Neuronal stem cell (in vitro differentiated cells): ENCODE results near the gene SCG2.

Experiments used
- DNase-seq: peaks from one replicate; pipeline ENCODE4 v3.0.0-alpha.2; 2013; ENCODE audit warnings: low spot score
- H2AFZ ChIP-seq: one replicate; pipeline ENCODE4 v1.6.1; 2013; ENCODE audit warnings: mild to moderate bottlenecking, low read length, inconsistent platforms
- H2AK5ac ChIP-seq: 2 replicates; pipeline ENCODE4 v1.6.1; 2013; ENCODE audit warnings: low read depth, mild to moderate bottlenecking, inconsistent platforms, low read length, moderate library complexity, mixed read lengths
- H2BK120ac ChIP-seq: 2 replicates; pipeline ENCODE4 v1.6.1; 2013; ENCODE audit warnings: low read depth, mild to moderate bottlenecking, inconsistent platforms, low read length, moderate library complexity, mixed read lengths
- H2BK12ac ChIP-seq: one replicate; pipeline ENCODE4 v1.6.1; 2013; ENCODE audit warnings: low read length, inconsistent platforms
- H2BK15ac ChIP-seq: 2 replicates; pipeline ENCODE4 v1.6.1; 2013; ENCODE audit warnings: mild to moderate bottlenecking, low read length, inconsistent platforms, mixed read lengths
- H2BK5ac ChIP-seq: one replicate; pipeline ENCODE4 v1.6.1; 2013; ENCODE audit warnings: inconsistent platforms, mild to moderate bottlenecking, low read length, moderate library complexity
- H3K14ac ChIP-seq: one replicate; pipeline ENCODE4 v1.6.1; 2013; ENCODE audit warnings: low read length, inconsistent platforms
- H3K18ac ChIP-seq: 2 replicates; pipeline ENCODE4 v1.6.1; 2013; ENCODE audit warnings: low read length, inconsistent platforms
- H3K23ac ChIP-seq: 2 replicates; pipeline ENCODE4 v1.6.1; 2013; ENCODE audit warnings: low read depth, mild to moderate bottlenecking, mixed read lengths, low read length, inconsistent platforms; ENCODE audit not compliant: poor library complexity
- H3K27ac ChIP-seq: replicated peaks from 3 replicates; pipeline ENCODE4 v1.5.1; 2013; ENCODE audit warnings: low read length, inconsistent platforms
- H3K27me3 ChIP-seq, 3 experiments: 2 replicates each; pipeline ENCODE4 v1.6.1; 2013; ENCODE audit warnings: low read length in 3 of 3, mild to moderate bottlenecking in 2 of 3, inconsistent platforms in 1 of 3, low read depth in 1 of 3, mixed read lengths in 1 of 3, moderate library complexity in 1 of 3; ENCODE audit not compliant: control insufficient read depth in 3 of 3, insufficient read depth in 3 of 3
- H3K36me3 ChIP-seq, 2 donors: replicated peaks in 1 of 2; 2 replicates each; pipeline ENCODE4 v1.6.1; 2013; ENCODE audit warnings: low read length in 2 of 2; ENCODE audit not compliant: control insufficient read depth in 2 of 2, insufficient read depth in 2 of 2
- H3K4ac ChIP-seq: 2 replicates; pipeline ENCODE4 v1.6.1; 2013; ENCODE audit warnings: inconsistent platforms, mild to moderate bottlenecking, low read length, moderate library complexity
- H3K4me1 ChIP-seq, 2 donors: 1 replicate in 1 of 2; 2 replicates in 1 of 2; pipeline ENCODE4 v1.6.1; 2013; ENCODE audit warnings: low read length in 2 of 2, low read depth in 1 of 2; ENCODE audit not compliant: control insufficient read depth in 2 of 2, insufficient read depth in 1 of 2
- H3K4me2 ChIP-seq: one replicate; pipeline ENCODE4 v1.6.1; 2013; ENCODE audit warnings: mild to moderate bottlenecking, low read length, inconsistent platforms; ENCODE audit not compliant: insufficient read depth, poor library complexity, severe bottlenecking
- H3K4me3 ChIP-seq, 2 donors: 2 replicates each; pipeline ENCODE4 v1.5.1; 2013; ENCODE audit warnings: low read length in 2 of 2, mild to moderate bottlenecking in 2 of 2, inconsistent platforms in 1 of 2, moderate library complexity in 1 of 2
- H3K79me1 ChIP-seq: one replicate; pipeline ENCODE4 v1.6.1; 2013; ENCODE audit warnings: low read depth, mild to moderate bottlenecking, inconsistent platforms, low read length, moderate library complexity
- H3K9ac ChIP-seq: one replicate; pipeline ENCODE4 v1.6.1; 2013; ENCODE audit warnings: mild to moderate bottlenecking, low read depth, low read length, inconsistent platforms; ENCODE audit not compliant: poor library complexity
- H3K9me3 ChIP-seq, 2 donors: replicated peaks in 1 of 2; 2 replicates each; pipeline versions ENCODE3 to v1.6.1; 2013; ENCODE audit warnings: low read length in 2 of 2, mild to moderate bottlenecking in 2 of 2, inconsistent platforms in 1 of 2, low read depth in 1 of 2, mixed read lengths in 1 of 2, moderate library complexity in 1 of 2; ENCODE audit not compliant: control insufficient read depth in 2 of 2, insufficient read depth in 1 of 2
- H4K8ac ChIP-seq: one replicate; pipeline ENCODE4 v1.6.1; 2013; ENCODE audit warnings: low read depth, mild to moderate bottlenecking, inconsistent platforms, low read length, moderate library complexity
- H4K91ac ChIP-seq: one replicate; pipeline ENCODE4 v1.6.1; 2013; ENCODE audit warnings: low read length, low read depth, mild to moderate bottlenecking, inconsistent platforms; ENCODE audit not compliant: poor library complexity
- WGBS, 2 donors: extraction: QIAGEN DNeasy Blood & Tissue Kit; methylation state at CpG; one replicate each; pipeline ENCODE4 v1.1.7; 2013; ENCODE audit warnings: missing lambda C conversion rate in 2 of 2, mixed read lengths in 1 of 2; ENCODE audit not compliant: insufficient read length in 2 of 2, insufficient replicate concordance in 1 of 2; ENCODE audit errors: extremely low coverage in 2 of 2; 5-methylcytosine and 5-hydroxymethylcytosine counted together

Gene SCG2

GRCh38 chr2:223586261-223586660 lies 15.9 kb downstream of the SCG2 start:
- Histone ChIP-seq H2BK5ac (no peak overlapping the region), H3K14ac (no peak overlapping the region), H2BK15ac (no peak overlapping the region), H4K91ac (no peak overlapping the region), H3K4me3 (no peak overlapping the region), H3K27ac (no peak overlapping the region), H2BK120ac (no peak overlapping the region), H3K36me3 (no peaks in the 10 kb centered on the region), H2BK12ac (no peak overlapping the region), H3K27me3 (no peaks in the 10 kb centered on the region), H2AFZ (no peak overlapping the region), H3K9ac (no peak overlapping the region), H3K23ac (no peak overlapping the region), H3K4ac (no peak overlapping the region), H2AK5ac (no peak overlapping the region), H3K18ac (no peak overlapping the region), H3K79me1 (peaks cover 2% of the 10 kb centered on the region), H3K4me2 (no peak overlapping the region), H3K4me1 (peaks cover 6 to 40% of the 10 kb centered on the region in 2 donors), H4K8ac (no peak overlapping the region), H3K9me3 (no peaks in the 10 kb centered on the region)
- WGBS, 2 donors = no CpG with 5 or more reads among the region's 2 CpGs
- DNase-seq = no peak

- H3K9me3 ChIP-seq = no peaks in the 10 kb centered on the region
- WGBS, 2 donors = no CpG with 5 or more reads among the region's 4 CpGs
- no peak overlapping the region for H3K14ac ChIP-seq
- H2BK15ac ChIP-seq = no peak overlapping the region
- no peak overlapping the region for H3K4ac ChIP-seq
- no peak overlapping the region for H3K23ac ChIP-seq
- peaks cover 2% of the 10 kb centered on the region for H3K79me1 ChIP-seq
- no peak overlapping the region for H3K4me3 ChIP-seq
- no peak overlapping the region for H4K91ac ChIP-seq
- no peak overlapping the region for H2AFZ ChIP-seq
- no peak overlapping the region for H3K27ac ChIP-seq
- no peak overlapping the region for H3K4me2 ChIP-seq
- no peak overlapping the region for H4K8ac ChIP-seq
- H2BK12ac ChIP-seq = no peak overlapping the region
- H3K27me3 ChIP-seq = no peaks in the 10 kb centered on the region
- no peak overlapping the region for H2AK5ac ChIP-seq
- no peak for DNase-seq
- no peak overlapping the region for H2BK120ac ChIP-seq
- H2BK5ac ChIP-seq = no peak overlapping the region
- H3K36me3 ChIP-seq = no peaks in the 10 kb centered on the region
- peaks cover 8 to 45% of the 10 kb centered on the region in 2 donors for H3K4me1 ChIP-seq
- H3K9ac ChIP-seq = no peak overlapping the region
- no peak overlapping the region for H3K18ac ChIP-seq
Measured at GRCh38 chr2:223585666-223586065, 16.5 kb downstream of the SCG2 start.

GRCh38 chr2:223582001-223582400 lies 20.2 kb downstream of the SCG2 start:
- Histone ChIP-seq H3K4me3 (no peak overlapping the region), H3K4ac (peak overlapping the region; percentile 70)
- WGBS, 2 donors = no CpG with 5 or more reads among the region's 5 CpGs

GRCh38 chr2:223580951-223581350 lies 21.2 kb downstream of the SCG2 start:
- no CpG with 5 or more reads among the region's 6 CpGs for WGBS, 2 donors
- Histone ChIP-seq H2AK5ac (no peak overlapping the region), H3K4me2 (no peak overlapping the region), H3K18ac (no peak overlapping the region), H2AFZ (peak overlapping the region; percentile 65), H3K14ac (no peak overlapping the region), H3K23ac (no peak overlapping the region), H2BK12ac (no peak overlapping the region), H2BK15ac (no peak overlapping the region), H4K8ac (no peak overlapping the region), H3K4ac (no peak overlapping the region), H3K9me3 (no peaks in the 10 kb centered on the region), H3K27ac (no peak overlapping the region), H3K27me3 (no peaks in the 10 kb centered on the region), H3K4me1 (peaks cover 10 to 41% of the 10 kb centered on the region in 2 donors), H2BK120ac (no peak overlapping the region), H4K91ac (no peak overlapping the region), H3K79me1 (peaks cover 2% of the 10 kb centered on the region), H2BK5ac (no peak overlapping the region), H3K36me3 (no peaks in the 10 kb centered on the region), H3K4me3 (no peak overlapping the region), H3K9ac (no peak overlapping the region)
- no peak for DNase-seq

More at GRCh38 chr2:223582001-223582400, 20.2 kb downstream of the SCG2 start:
- H3K27ac ChIP-seq = no peak overlapping the region
- H3K23ac ChIP-seq = no peak overlapping the region
- peak overlapping the region; percentile 77 for H2BK15ac ChIP-seq
- H3K4me1 ChIP-seq = peaks cover 10 to 43% of the 10 kb centered on the region in 2 donors
- no peak overlapping the region for H3K14ac ChIP-seq
- H2BK12ac ChIP-seq = no peak overlapping the region
- no peaks in the 10 kb centered on the region for H3K27me3 ChIP-seq
- DNase-seq = no peak
- no peak overlapping the region for H3K4me2 ChIP-seq
- peak overlapping the region; percentile 67 for H3K18ac ChIP-seq
- H3K9ac ChIP-seq = no peak overlapping the region
- no peaks in the 10 kb centered on the region for H3K9me3 ChIP-seq
- H2BK120ac ChIP-seq = no peak overlapping the region
- H4K8ac ChIP-seq = no peak overlapping the region
- no peak overlapping the region for H2BK5ac ChIP-seq
- H4K91ac ChIP-seq = no peak overlapping the region
- no peak overlapping the region for H2AK5ac ChIP-seq
- peak overlapping the region; percentile 34 for H2AFZ ChIP-seq
- H3K36me3 ChIP-seq = no peaks in the 10 kb centered on the region
- peaks cover 2% of the 10 kb centered on the region for H3K79me1 ChIP-seq
